Esophagus muscularis mucosa (tissue), 4 donors: Measurements from ENCODE around the gene C7orf33.

Experiments
- EP300 ChIP-seq: sonication (generic); formaldehyde crosslinking; IDR thresholded peaks from one replicate; pipeline ENCODE4 v1.6.1; 2017; ENCODE audit warnings: antibody characterized with exemption
- POLR2A ChIP-seq: fragments of 450-650 bp; IDR thresholded peaks from one replicate; pipeline ENCODE4 v1.6.1; 2017; ENCODE audit warnings: antibody characterized with exemption, moderate library complexity, mild to moderate bottlenecking, low read depth
- POLR2AphosphoS5 ChIP-seq, 2 donors: sonication (generic); formaldehyde crosslinking; IDR thresholded peaks; one replicate each; pipeline ENCODE4 v1.6.1; 2017; ENCODE audit warnings: antibody characterized with exemption in 2 of 2
- TF ChIP-seq, protein P1 (sequence below), 3 experiments: fragments of 200-600 bp in 2 of 3; fragments of 450-650 bp in 1 of 3; sonication (generic) in 2 of 3; IDR thresholded peaks; one replicate each; pipeline ENCODE4 v1.5.1; 2017 to 2019; ENCODE audit warnings: antibody characterized with exemption in 3 of 3, mild to moderate bottlenecking in 2 of 3, moderate library complexity in 1 of 3

DNA sequence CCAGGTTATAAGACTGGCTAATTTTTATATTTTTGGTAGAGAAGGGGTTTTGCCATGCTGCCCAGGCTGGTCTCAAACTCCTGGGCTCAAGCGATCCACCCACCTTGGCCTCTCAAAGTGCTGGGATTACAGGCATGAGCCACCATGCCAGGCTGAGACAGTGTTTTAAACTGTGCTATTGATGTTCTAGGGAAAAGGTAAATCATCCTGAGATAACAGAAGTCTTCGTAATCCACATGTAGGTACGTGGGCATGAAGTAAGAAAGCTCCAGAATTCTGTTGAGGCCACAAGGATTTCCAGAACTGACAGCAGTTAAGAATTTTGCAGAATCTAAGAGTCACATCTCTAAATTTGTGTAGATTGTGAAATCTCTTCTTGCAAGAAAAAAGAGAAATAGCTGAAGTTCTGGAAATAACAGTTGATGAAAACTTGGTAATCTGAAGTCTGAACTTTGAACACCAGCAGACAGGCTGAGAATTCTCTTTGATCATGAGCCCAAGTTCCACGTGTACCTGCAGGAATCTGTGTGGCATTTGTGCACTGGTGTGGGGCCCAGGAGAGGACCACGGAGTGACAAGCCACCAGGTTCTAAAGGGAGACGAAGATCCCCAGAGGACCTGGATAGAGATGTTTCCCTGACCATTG lies 24.6 kb downstream of the C7orf33 start:
- no peak for TF ChIP-seq EP300
- TF ChIP-seq, protein P1, sequence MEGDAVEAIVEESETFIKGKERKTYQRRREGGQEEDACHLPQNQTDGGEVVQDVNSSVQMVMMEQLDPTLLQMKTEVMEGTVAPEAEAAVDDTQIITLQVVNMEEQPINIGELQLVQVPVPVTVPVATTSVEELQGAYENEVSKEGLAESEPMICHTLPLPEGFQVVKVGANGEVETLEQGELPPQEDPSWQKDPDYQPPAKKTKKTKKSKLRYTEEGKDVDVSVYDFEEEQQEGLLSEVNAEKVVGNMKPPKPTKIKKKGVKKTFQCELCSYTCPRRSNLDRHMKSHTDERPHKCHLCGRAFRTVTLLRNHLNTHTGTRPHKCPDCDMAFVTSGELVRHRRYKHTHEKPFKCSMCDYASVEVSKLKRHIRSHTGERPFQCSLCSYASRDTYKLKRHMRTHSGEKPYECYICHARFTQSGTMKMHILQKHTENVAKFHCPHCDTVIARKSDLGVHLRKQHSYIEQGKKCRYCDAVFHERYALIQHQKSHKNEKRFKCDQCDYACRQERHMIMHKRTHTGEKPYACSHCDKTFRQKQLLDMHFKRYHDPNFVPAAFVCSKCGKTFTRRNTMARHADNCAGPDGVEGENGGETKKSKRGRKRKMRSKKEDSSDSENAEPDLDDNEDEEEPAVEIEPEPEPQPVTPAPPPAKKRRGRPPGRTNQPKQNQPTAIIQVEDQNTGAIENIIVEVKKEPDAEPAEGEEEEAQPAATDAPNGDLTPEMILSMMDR (IDR thresholded peaks at IDR 0.05) = no peak
- no peak for TF ChIP-seq POLR2AphosphoS5 (IDR thresholded peaks at IDR 0.05)
- TF ChIP-seq POLR2A = no peak
